Adrenal gland (tissue), 12 donors: ENCODE results near the gene CALML3. TPM values are rescaled to one million over a fixed set of nuclear protein-coding genes. Genes with fewer than 3 reads are reported as not detected.

Experiments
- DNase-seq, 7 donors: peaks; one replicate each; pipeline ENCODE4 v3.0.0-alpha.2; 2019 to 2020
- H3K27ac ChIP-seq, 5 donors: fragments of 200-600 bp; sonication (generic) in 4 of 5; 1 replicate in 3 of 5; 2 replicates in 2 of 5; pipeline versions ENCODE4 v1.5.1 to v1.8.0; 2016 to 2020; ENCODE audit warnings: mild to moderate bottlenecking in 1 of 5
- H3K27me3 ChIP-seq: fragments of 200-600 bp; 2 replicates; pipeline ENCODE4 v1.8.0; 2021
- H3K36me3 ChIP-seq, 2 donors: fragments of 200-600 bp; replicated peaks in 1 of 2; 1 replicate in 1 of 2; 2 replicates in 1 of 2; pipeline versions ENCODE4 v1.5.1 to v1.8.0; 2018 to 2022
- H3K4me1 ChIP-seq, 2 donors: fragments of 200-600 bp; replicated peaks in 1 of 2; 1 replicate in 1 of 2; 2 replicates in 1 of 2; pipeline versions ENCODE4 v1.5.1 to v1.8.0; 2018 to 2021
- H3K4me3 ChIP-seq, 4 donors: fragments of 200-600 bp; sonication (generic) in 3 of 4; one replicate each; pipeline ENCODE4 v1.5.1; 2016 to 2018
- H3K9me3 ChIP-seq, 3 donors: fragments of 200-600 bp; sonication (generic) in 1 of 3; replicated peaks in 1 of 3; 1 replicate in 2 of 3; 2 replicates in 1 of 3; pipeline versions ENCODE4 v1.5.1 to v1.8.0; 2016 to 2021
- CTCF ChIP-seq, 6 experiments: fragments of 450-650 bp in 4 of 6; fragments of 200-600 bp in 2 of 6; sonication (generic) in 1 of 6; IDR thresholded peaks; 1 replicate in 5 of 6; 2 replicates in 1 of 6; pipeline versions ENCODE4 v1.5.1 to v1.8.0; 2016 to 2021; ENCODE audit warnings: antibody characterized with exemption in 6 of 6, mild to moderate bottlenecking in 2 of 6, moderate library complexity in 1 of 6
- POLR2A ChIP-seq, 2 donors: fragments of 450-650 bp; IDR thresholded peaks; one replicate each; pipeline ENCODE4 v1.6.1; 2017; ENCODE audit warnings: antibody characterized with exemption in 2 of 2, mild to moderate bottlenecking in 2 of 2, moderate library complexity in 1 of 2
- WGBS, 4 donors: extraction: QIAGEN DNeasy Blood & Tissue Kit in 2 of 4; methylation state at CpG; one replicate each; pipeline versions ENCODE4 v1.1.5 to v1.1.7; 2013 to 2017; 5-methylcytosine and 5-hydroxymethylcytosine counted together
- intact Hi-C, 2 donors: fragments of 100-400 bp; cut with DNase I; formaldehyde crosslinking; loops; one replicate each; pipeline versions ENCODE4 v1.14.1 to v1.15.0; 2022 to 2023
- polyA plus RNA-seq, 3 donors: library from polyadenylated mRNA; stranded (reverse); fragments of 200-250 nt in 2 of 3; fragments of 350-450 nt in 1 of 3; fragmentation: Illumina TruSeq in 1 of 3; extraction: RNeasy Lipid Tissue Mini Kit (QIAGEN cat#74804) in 1 of 3; gene quantifications; one replicate each; pipeline ENCODE4 v1.2.3, GENCODE V29; 2013 to 2014
- total RNA-seq, 9 donors: library from RNA; depleted of rRNA in 4 of 9; stranded (reverse); fragments of >200 nt in 4 of 9; fragments of 120-200 nt in 1 of 9; fragmentation: NEBNext Ultra II Directional in 1 of 9; extraction: Animal tissue kit (Norgen Biotek cat#: 25700) in 1 of 9; gene quantifications; one replicate each; pipeline versions ENCODE4 v1.1.0 to v1.2.4, GENCODE V29; 2013 to 2023
- donor health status: healthy with polysubstance abuse.
- donor health status: Bipolar disorder and iron deficiency.
- donor health status: DM: yes; HTN: yes; CAD: no.
- donor health status: DM: no; HTN: no; CAD: no.
- donor health status: DM: no; HTN: no; CAD: no.
- donor health status: DM: yes; HTN: yes; CAD: no.

Gene CALML3
- total and polyA plus RNA-seq, 12 donors: 0.07 TPM; not detected in 11

- Histone ChIP-seq H3K4me3 (no peak overlapping the region), H3K9me3 (no peaks in the 10 kb centered on the region), H3K27ac (no peak overlapping the region), H3K4me1 (no peaks in the 10 kb centered on the region), H3K36me3 (no peaks in the 10 kb centered on the region), H3K27me3 (no peaks in the 10 kb centered on the region)
- DNase-seq: peak in 1 of 7 donors; percentile 26
- intact Hi-C loops: no loop called here
- WGBS, 4 donors: 72 to 77% (median 77%) methylated on average over 24 to 34 of the region's 34 CpGs
- TF ChIP-seq POLR2A (IDR thresholded peaks at IDR 0.05) (no peak), CTCF (IDR thresholded peaks at IDR 0.05) (no peak)
Measured at GRCh38 chr10:5525561-5526341, 990 bp downstream of the CALML3 start.

- H3K9me3 ChIP-seq: no peaks in the 10 kb centered on the region
- intact Hi-C loops: no loop called here
- TF ChIP-seq POLR2A (IDR thresholded peaks at IDR 0.05): no peak
- no peak for TF ChIP-seq CTCF (IDR thresholded peaks at IDR 0.05)
- H3K4me1 ChIP-seq: no peaks in the 10 kb centered on the region
- H3K36me3 ChIP-seq: no peaks in the 10 kb centered on the region
- H3K27me3 ChIP-seq: no peaks in the 10 kb centered on the region
- H3K27ac ChIP-seq: no peak overlapping the region
- no peak for DNase-seq
- no peak overlapping the region for H3K4me3 ChIP-seq
- 80 to 88% (median 85%) methylated on average over 1 to 8 of the region's 8 CpGs for WGBS, 4 donors
Measured at GRCh38 chr10:5526691-5527331, 2.0 kb downstream of the CALML3 start.

GRCh38 chr10:5527332-5528200 is 2.8 kb downstream of the CALML3 start:
- Histone ChIP-seq H3K4me3 (no peak overlapping the region), H3K4me1 (no peaks in the 10 kb centered on the region), H3K27me3 (no peaks in the 10 kb centered on the region), H3K36me3 (no peaks in the 10 kb centered on the region), H3K9me3 (no peaks in the 10 kb centered on the region), H3K27ac (no peak overlapping the region)
- WGBS, 4 donors: 78 to 86% (median 84%) methylated on average over 9 to 10 of the region's 10 CpGs
- DNase-seq: no peak
- intact Hi-C loops: no loop called here
- TF ChIP-seq POLR2A (IDR thresholded peaks at IDR 0.05): no peak
- TF ChIP-seq CTCF (IDR thresholded peaks at IDR 0.05): no peak
